Thoracic aorta (tissue), 2 donors: ENCODE data around the gene EPM2A. TPM values are rescaled to one million over a fixed set of nuclear protein-coding genes. Genes with fewer than 3 reads are reported as not detected.

Experiments
- ATAC-seq: fragments of 150-250 bp; one replicate; pipeline ENCODE4 v1.8.0; 2017; ENCODE audit warnings: low read depth; ENCODE audit not compliant: insufficient number of reproducible peaks, low FRiP score
- DNase-seq: peaks from one replicate; pipeline ENCODE4 v3.0.0-alpha.2; 2020; ENCODE audit warnings: low spot score
- H3K27ac ChIP-seq, 2 donors: fragments of 200-600 bp; sonication (generic); 1 replicate in 1 of 2; 2 replicates in 1 of 2; pipeline ENCODE4 v1.5.1; 2016; ENCODE audit warnings: mild to moderate bottlenecking in 2 of 2, moderate library complexity in 2 of 2
- H3K27me3 ChIP-seq: fragments of 200-600 bp; sonication (generic); replicated peaks from 2 replicates; pipeline ENCODE4 v1.6.0; 2016; ENCODE audit warnings: mild to moderate bottlenecking; ENCODE audit not compliant: insufficient read depth
- H3K36me3 ChIP-seq: fragments of 200-600 bp; sonication (generic); one replicate; pipeline ENCODE4 v1.5.1; 2016
- H3K4me1 ChIP-seq, 2 donors: fragments of 200-600 bp; sonication (generic); 1 replicate in 1 of 2; 2 replicates in 1 of 2; pipeline versions ENCODE4 v1.5.1 to v1.6.0; 2016; ENCODE audit warnings: low read depth in 2 of 2, mild to moderate bottlenecking in 1 of 2; ENCODE audit not compliant: control insufficient read depth in 1 of 2
- H3K4me3 ChIP-seq: fragments of 200-600 bp; sonication (generic); 2 replicates; pipeline ENCODE4 v1.5.1; 2016; ENCODE audit warnings: mild to moderate bottlenecking
- H3K9me3 ChIP-seq: fragments of 200-600 bp; sonication (generic); 2 replicates; pipeline ENCODE4 v1.5.1; 2016
- total RNA-seq, 2 donors: library from RNA; depleted of rRNA; stranded (reverse); fragments of >200 nt; gene quantifications; one replicate each; pipeline versions ENCODE4 v1.1.0 to v1.2.3, GENCODE V29; 2016
- TF ChIP-seq, protein P1 (sequence below): fragments of 200-600 bp; sonication (generic); IDR thresholded peaks from one replicate; pipeline ENCODE4 v1.5.1; 2019; ENCODE audit warnings: antibody characterized with exemption

Gene EPM2A
- total RNA-seq, 2 donors from 2014 or later: 26.5 to 45.4 TPM

DNA sequence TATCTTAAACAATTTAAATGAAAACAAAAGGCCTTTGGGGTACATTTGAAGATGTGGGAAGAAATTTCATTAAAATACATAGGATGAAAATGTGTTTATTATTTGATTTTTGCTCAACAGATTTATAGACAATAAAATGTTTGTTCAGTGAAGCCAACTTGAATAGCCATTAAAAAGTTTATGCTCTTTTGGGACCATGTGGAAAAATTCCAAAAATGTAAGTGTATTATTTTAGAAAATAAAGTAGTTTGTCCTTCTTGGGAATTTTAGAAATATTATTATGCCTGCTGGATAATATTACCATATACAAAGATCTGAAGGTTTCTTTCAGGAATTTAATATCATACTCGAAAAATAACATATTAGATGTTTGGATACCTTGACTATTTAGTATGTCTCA is 131.3 kb downstream of the EPM2A start:
- Histone ChIP-seq H3K9me3 (peaks cover 2% of the 10 kb centered on the region), H3K4me3 (no peak overlapping the region), H3K36me3 (no peaks in the 10 kb centered on the region), H3K27me3 (no peaks in the 10 kb centered on the region), H3K27ac (no peak overlapping the region), H3K4me1 (no peaks in the 10 kb centered on the region)
- DNase-seq (no peak), ATAC-seq (no peak)
- TF ChIP-seq, protein P1, sequence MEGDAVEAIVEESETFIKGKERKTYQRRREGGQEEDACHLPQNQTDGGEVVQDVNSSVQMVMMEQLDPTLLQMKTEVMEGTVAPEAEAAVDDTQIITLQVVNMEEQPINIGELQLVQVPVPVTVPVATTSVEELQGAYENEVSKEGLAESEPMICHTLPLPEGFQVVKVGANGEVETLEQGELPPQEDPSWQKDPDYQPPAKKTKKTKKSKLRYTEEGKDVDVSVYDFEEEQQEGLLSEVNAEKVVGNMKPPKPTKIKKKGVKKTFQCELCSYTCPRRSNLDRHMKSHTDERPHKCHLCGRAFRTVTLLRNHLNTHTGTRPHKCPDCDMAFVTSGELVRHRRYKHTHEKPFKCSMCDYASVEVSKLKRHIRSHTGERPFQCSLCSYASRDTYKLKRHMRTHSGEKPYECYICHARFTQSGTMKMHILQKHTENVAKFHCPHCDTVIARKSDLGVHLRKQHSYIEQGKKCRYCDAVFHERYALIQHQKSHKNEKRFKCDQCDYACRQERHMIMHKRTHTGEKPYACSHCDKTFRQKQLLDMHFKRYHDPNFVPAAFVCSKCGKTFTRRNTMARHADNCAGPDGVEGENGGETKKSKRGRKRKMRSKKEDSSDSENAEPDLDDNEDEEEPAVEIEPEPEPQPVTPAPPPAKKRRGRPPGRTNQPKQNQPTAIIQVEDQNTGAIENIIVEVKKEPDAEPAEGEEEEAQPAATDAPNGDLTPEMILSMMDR: no peak

DNA sequence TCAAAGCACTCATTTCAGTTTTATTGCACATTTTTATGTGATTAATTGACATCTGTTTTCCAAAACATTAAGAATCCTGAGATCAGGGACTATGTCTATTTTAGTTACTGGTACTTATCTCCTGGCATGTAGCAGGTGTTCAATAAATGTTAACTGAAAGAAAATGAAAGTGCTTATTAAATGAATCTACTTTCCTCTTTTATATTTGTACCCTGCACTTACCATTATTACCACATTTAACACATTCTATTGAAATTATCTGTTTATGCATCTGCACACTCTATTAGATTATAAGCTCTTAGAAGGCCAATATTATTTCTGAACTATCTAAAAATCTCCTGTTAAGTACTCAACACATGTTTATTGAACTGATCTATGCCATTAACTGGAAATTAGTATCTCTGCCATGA is 131.9 kb downstream of the EPM2A start:
- H3K4me1 ChIP-seq: no peaks in the 10 kb centered on the region
- ATAC-seq (no peak), DNase-seq (no peak)
- peaks cover 4% of the 10 kb centered on the region for H3K9me3 ChIP-seq
- no peak overlapping the region for H3K4me3 ChIP-seq
- no peaks in the 10 kb centered on the region for H3K36me3 ChIP-seq
- no peak overlapping the region for H3K27ac ChIP-seq
- no peaks in the 10 kb centered on the region for H3K27me3 ChIP-seq
- TF ChIP-seq, protein P1: no peak

DNA sequence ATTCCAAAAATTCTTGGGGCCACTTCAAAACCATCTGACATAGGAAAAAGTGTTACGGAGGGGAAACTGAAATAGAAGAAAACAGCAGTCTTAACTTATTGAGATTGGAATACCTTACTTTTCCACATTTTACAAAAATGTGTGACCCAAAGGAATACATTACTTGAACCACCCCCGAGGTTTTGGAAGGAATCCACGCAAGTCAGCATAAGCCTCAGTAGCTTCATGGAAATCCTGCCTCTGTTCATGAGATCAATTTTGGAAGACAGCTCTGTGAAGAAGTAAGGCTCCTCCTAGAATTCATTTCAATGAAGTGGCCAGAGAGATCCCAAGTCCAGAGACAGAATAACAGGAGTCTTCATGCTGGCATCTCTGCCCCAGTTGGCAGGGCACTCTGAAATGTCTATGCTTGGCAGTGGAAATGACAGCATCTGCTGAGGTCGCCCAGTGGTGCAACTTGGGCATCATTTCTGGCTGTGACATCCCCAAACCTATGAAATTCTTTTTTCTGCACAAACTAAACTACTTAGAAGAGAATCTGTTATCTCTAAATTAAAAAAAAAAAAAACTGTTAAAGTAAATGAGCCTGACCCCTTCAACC is 132.5 kb downstream of the EPM2A start:
- no peaks in the 10 kb centered on the region for H3K36me3 ChIP-seq
- DNase-seq (no peak), ATAC-seq (no peak)
- TF ChIP-seq, protein P1: no peak
- peaks cover 4% of the 10 kb centered on the region for H3K9me3 ChIP-seq
- no peaks in the 10 kb centered on the region for H3K4me1 ChIP-seq
- no peak overlapping the region for H3K27ac ChIP-seq
- H3K4me3 ChIP-seq: no peak overlapping the region
- H3K27me3 ChIP-seq: no peaks in the 10 kb centered on the region

DNA sequence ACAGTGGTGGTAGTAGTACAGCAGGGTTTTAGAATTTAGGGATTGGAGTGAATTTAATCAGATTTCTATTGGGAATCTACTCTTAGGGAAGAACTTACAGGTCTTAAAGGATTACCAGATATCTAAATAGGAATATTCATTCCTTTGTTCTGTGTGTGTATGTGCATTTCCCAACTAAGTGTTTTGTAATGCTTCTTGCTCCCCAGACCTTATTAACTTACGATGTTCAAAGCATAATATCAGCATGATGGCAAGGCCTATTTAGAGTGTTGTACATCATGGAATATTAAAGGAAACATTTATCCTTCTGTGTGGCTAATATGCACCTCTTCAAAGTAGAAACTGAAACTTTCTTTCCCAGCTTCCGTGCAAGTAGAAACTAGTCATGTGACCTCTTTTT is 133.9 kb downstream of the EPM2A start:
- H3K4me1 ChIP-seq: no peaks in the 10 kb centered on the region
- no peak overlapping the region for H3K4me3 ChIP-seq
- no peaks in the 10 kb centered on the region for H3K27me3 ChIP-seq
- peaks cover 4% of the 10 kb centered on the region for H3K9me3 ChIP-seq
- ATAC-seq (no peak), DNase-seq (no peak)
- no peak overlapping the region for H3K27ac ChIP-seq
- TF ChIP-seq, protein P1: no peak
- H3K36me3 ChIP-seq: no peaks in the 10 kb centered on the region

DNA sequence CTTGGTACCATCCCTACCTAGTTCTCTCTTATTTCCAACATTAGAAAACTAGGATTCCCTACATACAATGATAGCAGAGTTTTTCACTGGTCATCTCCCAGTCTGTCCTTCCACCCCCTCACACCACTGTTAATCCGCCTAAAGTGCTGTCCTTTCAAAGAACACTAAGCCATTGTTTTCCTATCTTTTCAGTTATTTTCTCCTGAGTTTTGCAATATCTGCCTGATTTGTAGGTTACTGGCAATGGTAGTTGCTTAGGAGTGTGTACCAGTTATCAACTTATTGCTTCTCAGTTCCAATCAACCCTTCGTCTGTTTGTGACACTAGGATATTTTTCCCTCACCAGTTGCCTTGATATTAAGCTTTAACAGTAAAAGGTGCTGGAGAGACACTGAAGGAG is 135.0 kb downstream of the EPM2A start:
- H3K36me3 ChIP-seq: no peaks in the 10 kb centered on the region
- no peak overlapping the region for H3K27ac ChIP-seq
- DNase-seq: no peak
- no peaks in the 10 kb centered on the region for H3K4me1 ChIP-seq
- no peak for ATAC-seq
- no peak overlapping the region for H3K4me3 ChIP-seq
- TF ChIP-seq, protein P1: no peak
- no peaks in the 10 kb centered on the region for H3K27me3 ChIP-seq
- H3K9me3 ChIP-seq: peaks cover 4% of the 10 kb centered on the region
